Measurements from ENCODE around the gene GABRG3.

GABRG3 gene

GRCh38 chr15:27382361-27383025 lies 411.5 kb downstream of the GABRG3 start:
- in situ Hi-C loops (cut with MboI; ENCODE audit: low pct_unique_long_range_greater_than_20kb, low sequenced_read_pairs, unreplicated experiment) = no loop called here
- no peak for DNase-seq (ENCODE audit: low spot score)
- no peak for TF ChIP-seq CTCF (IDR thresholded peaks at IDR 0.05; ENCODE audit: extremely low read depth, insufficient read depth, missing control alignments)

GRCh38 chr15:27383726-27384125 lies 412.7 kb downstream of the GABRG3 start:
- in situ Hi-C loops (cut with MboI; ENCODE audit: low pct_unique_long_range_greater_than_20kb, low sequenced_read_pairs, unreplicated experiment) = no loop called here
- no peak for DNase-seq (ENCODE audit: low spot score)
- TF ChIP-seq CTCF (IDR thresholded peaks at IDR 0.05; ENCODE audit: extremely low read depth, insufficient read depth, missing control alignments) = no peak

- TF ChIP-seq CTCF (IDR thresholded peaks at IDR 0.05; ENCODE audit: extremely low read depth, insufficient read depth, missing control alignments) = no peak
- DNase-seq (ENCODE audit: low spot score) = no peak
- in situ Hi-C loops (cut with MboI; ENCODE audit: low pct_unique_long_range_greater_than_20kb, low sequenced_read_pairs, unreplicated experiment) = no loop called here
These were observed 421.2 kb downstream of the GABRG3 start for GRCh38 chr15:27392163-27392562.

GRCh38 chr15:27396521-27396920 lies 425.5 kb downstream of the GABRG3 start:
- DNase-seq (ENCODE audit: low spot score) = no peak
- in situ Hi-C loops (cut with MboI; ENCODE audit: low pct_unique_long_range_greater_than_20kb, low sequenced_read_pairs, unreplicated experiment) = no loop called here
- no peak for TF ChIP-seq CTCF (IDR thresholded peaks at IDR 0.05; ENCODE audit: extremely low read depth, insufficient read depth, missing control alignments)

- in situ Hi-C loops (cut with MboI; ENCODE audit: low pct_unique_long_range_greater_than_20kb, low sequenced_read_pairs, unreplicated experiment) = no loop called here
- no peak for TF ChIP-seq CTCF (IDR thresholded peaks at IDR 0.05; ENCODE audit: extremely low read depth, insufficient read depth, missing control alignments)
- no peak for DNase-seq (ENCODE audit: low spot score)
These were observed 426.0 kb downstream of the GABRG3 start for GRCh38 chr15:27396996-27397395.

GRCh38 chr15:27398631-27399161 lies 427.7 kb downstream of the GABRG3 start:
- no peak for DNase-seq (ENCODE audit: low spot score)
- in situ Hi-C loops (cut with MboI; ENCODE audit: low pct_unique_long_range_greater_than_20kb, low sequenced_read_pairs, unreplicated experiment) = no loop called here
- no peak for TF ChIP-seq CTCF (IDR thresholded peaks at IDR 0.05; ENCODE audit: extremely low read depth, insufficient read depth, missing control alignments)
